ENCODE measurements around the gene TRHDE. TPM values are rescaled to one million over a fixed set of nuclear protein-coding genes. Genes with fewer than 3 reads are reported as not detected.

The TRHDE gene, protein sequence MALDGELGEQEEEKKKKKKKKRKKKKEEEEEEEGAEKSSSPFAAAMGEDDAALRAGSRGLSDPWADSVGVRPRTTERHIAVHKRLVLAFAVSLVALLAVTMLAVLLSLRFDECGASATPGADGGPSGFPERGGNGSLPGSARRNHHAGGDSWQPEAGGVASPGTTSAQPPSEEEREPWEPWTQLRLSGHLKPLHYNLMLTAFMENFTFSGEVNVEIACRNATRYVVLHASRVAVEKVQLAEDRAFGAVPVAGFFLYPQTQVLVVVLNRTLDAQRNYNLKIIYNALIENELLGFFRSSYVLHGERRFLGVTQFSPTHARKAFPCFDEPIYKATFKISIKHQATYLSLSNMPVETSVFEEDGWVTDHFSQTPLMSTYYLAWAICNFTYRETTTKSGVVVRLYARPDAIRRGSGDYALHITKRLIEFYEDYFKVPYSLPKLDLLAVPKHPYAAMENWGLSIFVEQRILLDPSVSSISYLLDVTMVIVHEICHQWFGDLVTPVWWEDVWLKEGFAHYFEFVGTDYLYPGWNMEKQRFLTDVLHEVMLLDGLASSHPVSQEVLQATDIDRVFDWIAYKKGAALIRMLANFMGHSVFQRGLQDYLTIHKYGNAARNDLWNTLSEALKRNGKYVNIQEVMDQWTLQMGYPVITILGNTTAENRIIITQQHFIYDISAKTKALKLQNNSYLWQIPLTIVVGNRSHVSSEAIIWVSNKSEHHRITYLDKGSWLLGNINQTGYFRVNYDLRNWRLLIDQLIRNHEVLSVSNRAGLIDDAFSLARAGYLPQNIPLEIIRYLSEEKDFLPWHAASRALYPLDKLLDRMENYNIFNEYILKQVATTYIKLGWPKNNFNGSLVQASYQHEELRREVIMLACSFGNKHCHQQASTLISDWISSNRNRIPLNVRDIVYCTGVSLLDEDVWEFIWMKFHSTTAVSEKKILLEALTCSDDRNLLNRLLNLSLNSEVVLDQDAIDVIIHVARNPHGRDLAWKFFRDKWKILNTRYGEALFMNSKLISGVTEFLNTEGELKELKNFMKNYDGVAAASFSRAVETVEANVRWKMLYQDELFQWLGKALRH
- total RNA-seq (2014; rRNA removed) (16.5 and 17.7 TPM in 2 replicates), Bru-seq, nascent RNA (percentile 58 among the genes with signal in this experiment), BruChase-seq, experiment 1, labeled RNA remaining after a 6-hour chase (percentile 47 among the genes with signal in this experiment), BruChase-seq, experiment 2, labeled RNA remaining after a 2-hour chase (percentile 56 among the genes with signal in this experiment)
- long read RNA-seq, full-length matches to known transcripts, result 11 of 19 reads
- long read RNA-seq, partial matches to known transcripts, result 1 of 19 reads
- long read RNA-seq, other reads (novel, unspliced or antisense), result 7 of 19 reads

DNA sequence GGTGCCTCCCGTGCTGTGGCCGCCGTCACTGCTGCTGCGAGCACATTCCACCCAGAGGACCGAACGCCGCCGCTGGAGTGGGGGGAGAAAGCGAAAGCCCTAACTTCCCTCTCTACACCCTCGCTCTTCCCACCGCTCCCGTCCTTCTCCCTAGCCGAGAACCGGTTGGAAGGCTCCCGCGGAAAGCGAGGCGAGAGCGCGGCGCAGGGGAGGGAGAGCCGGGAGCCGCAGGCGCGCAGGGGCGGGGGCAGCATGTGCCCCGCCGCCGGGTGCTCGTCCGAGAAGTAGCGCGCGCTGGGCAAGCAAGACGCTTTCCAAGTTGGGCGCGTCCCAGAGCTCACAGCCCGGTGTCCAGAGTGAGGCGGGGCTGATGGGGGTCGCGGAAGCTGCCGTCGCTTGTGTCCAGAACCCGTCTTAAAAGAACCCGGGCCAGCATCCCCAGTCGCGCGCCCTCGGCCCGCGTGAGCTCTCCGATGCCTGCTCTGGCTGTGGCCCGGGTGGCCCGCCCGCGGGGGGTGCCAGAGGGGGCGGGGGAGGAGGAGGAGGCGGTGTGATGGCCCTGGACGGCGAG lies at the start of gene TRHDE:
Gene TRHDE (plus strand): TSS at position 280 of the 571 bp plus-strand sequence. CDS start 274 bp downstream, at position 554.
- CTCF ChIA-PET, result no interaction called here
- Histone ChIP-seq H3K9me2 (replicated peaks; ENCODE audit: low read length) (no peaks in the 10 kb centered on the region), H3K4me1 (ENCODE audit: insufficient read depth, low read length) (peaks cover 53% of the 10 kb centered on the region), H3K27me3 (ENCODE audit: low read length) (no peaks in the 10 kb centered on the region), H2AFZ (ENCODE audit: low read length) (peak within 1 kb of the TSS; percentile 82), H3K4me3 (ENCODE audit: low read length) (peak within 1 kb of the TSS; percentile 98), H3K4me2 (ENCODE audit: low read length) (peak within 1 kb of the TSS; percentile 82), H3F3A (ENCODE audit: low read length, unreplicated experiment) (no peaks in the 10 kb centered on the region), H3K36me3 (ENCODE audit: low read depth, low read length) (no peaks in the 10 kb centered on the region), H3K9me3 (ENCODE audit: low read length) (no peaks in the 10 kb centered on the region), H4K20me1 (ENCODE audit: low read length) (no peaks in the 10 kb centered on the region), H3K79me2 (ENCODE audit: low read length) (peaks cover 100% of the 10 kb centered on the region), H3K9ac (ENCODE audit: low read length) (peak within 1 kb of the TSS; percentile 79), H3K27ac (ENCODE audit: low read length) (peak within 1 kb of the TSS; percentile 63)
- TF ChIP-seq, protein P1, sequence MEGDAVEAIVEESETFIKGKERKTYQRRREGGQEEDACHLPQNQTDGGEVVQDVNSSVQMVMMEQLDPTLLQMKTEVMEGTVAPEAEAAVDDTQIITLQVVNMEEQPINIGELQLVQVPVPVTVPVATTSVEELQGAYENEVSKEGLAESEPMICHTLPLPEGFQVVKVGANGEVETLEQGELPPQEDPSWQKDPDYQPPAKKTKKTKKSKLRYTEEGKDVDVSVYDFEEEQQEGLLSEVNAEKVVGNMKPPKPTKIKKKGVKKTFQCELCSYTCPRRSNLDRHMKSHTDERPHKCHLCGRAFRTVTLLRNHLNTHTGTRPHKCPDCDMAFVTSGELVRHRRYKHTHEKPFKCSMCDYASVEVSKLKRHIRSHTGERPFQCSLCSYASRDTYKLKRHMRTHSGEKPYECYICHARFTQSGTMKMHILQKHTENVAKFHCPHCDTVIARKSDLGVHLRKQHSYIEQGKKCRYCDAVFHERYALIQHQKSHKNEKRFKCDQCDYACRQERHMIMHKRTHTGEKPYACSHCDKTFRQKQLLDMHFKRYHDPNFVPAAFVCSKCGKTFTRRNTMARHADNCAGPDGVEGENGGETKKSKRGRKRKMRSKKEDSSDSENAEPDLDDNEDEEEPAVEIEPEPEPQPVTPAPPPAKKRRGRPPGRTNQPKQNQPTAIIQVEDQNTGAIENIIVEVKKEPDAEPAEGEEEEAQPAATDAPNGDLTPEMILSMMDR (conservative IDR thresholded peaks at IDR 0.05; ENCODE audit: low read depth, low read length), result no peak
- TF ChIP-seq EZH2 (IDR thresholded peaks at IDR 0.05; ENCODE audit: low read length, unreplicated experiment) (no peak), EZH2phosphoT487 (IDR thresholded peaks at IDR 0.05; ENCODE audit: borderline replicate concordance, low read length) (no peak)
- DNase-seq (peak; percentile 60), ATAC-seq (peak; percentile 30)
- BruUV-seq (replicated peaks), result no TSS peak
- POLR2A ChIA-PET (ENCODE audit: unreplicated experiment), result interaction anchor here (0.6 kb wide), 1 partner anchor 1578 kb away, joined by 3 read pairs; no protein-coding TSS in a partner anchor
- intact Hi-C loops (cut with micrococcal nuclease), result loop anchor here (1.0 kb wide), 1 partner anchor 24 kb away; no protein-coding TSS in a partner anchor

DNA sequence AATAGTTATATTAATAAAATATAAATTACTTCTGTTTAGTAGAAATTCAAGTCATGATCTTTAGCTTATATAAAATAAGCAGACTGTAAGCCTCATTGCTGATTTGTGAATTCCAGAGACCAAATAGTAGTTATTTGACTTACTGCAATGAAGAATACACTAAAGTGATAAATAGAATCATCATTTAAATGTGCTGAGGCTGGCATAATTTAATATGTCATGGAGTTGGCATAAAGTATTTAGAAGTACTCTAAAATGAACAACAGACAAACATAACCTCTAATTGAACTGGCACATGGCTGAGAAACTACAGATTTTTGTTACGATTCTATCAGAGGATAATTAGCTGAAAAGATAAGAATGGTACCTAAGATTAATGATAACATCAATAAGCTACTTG lies 45.7 kb upstream of the TRHDE start:
- H3K9me3 ChIP-seq (ENCODE audit: low read length), result no peaks in the 10 kb centered on the region
- intact Hi-C loops (cut with micrococcal nuclease), result no loop called here
- H3K36me3 ChIP-seq (ENCODE audit: low read depth, low read length), result no peaks in the 10 kb centered on the region
- no TSS peak for BruUV-seq (replicated peaks)
- ATAC-seq (no peak), DNase-seq (no peak)
- CTCF ChIA-PET, result no interaction called here
- H3K4me3 ChIP-seq (ENCODE audit: low read length), result no peak overlapping the region
- TF ChIP-seq, protein P1 (conservative IDR thresholded peaks at IDR 0.05; ENCODE audit: low read depth, low read length), result no peak
- TF ChIP-seq EZH2 (IDR thresholded peaks at IDR 0.05; ENCODE audit: low read length, unreplicated experiment) (no peak), EZH2phosphoT487 (IDR thresholded peaks at IDR 0.05; ENCODE audit: borderline replicate concordance, low read length) (no peak)
- POLR2A ChIA-PET (ENCODE audit: unreplicated experiment), result no interaction called here
- H3K27me3 ChIP-seq (ENCODE audit: low read length), result no peaks in the 10 kb centered on the region
- no peak overlapping the region for H2AFZ ChIP-seq (ENCODE audit: low read length)
- H3K4me2 ChIP-seq (ENCODE audit: low read length), result no peak overlapping the region
- no peaks in the 10 kb centered on the region for H3F3A ChIP-seq (ENCODE audit: low read length, unreplicated experiment)
- H3K79me2 ChIP-seq (ENCODE audit: low read length), result no peaks in the 10 kb centered on the region
- no peak overlapping the region for H3K27ac ChIP-seq (ENCODE audit: low read length)
- peaks cover 10% of the 10 kb centered on the region; the same call in 1 of the 2 replicates for H3K4me1 ChIP-seq (ENCODE audit: insufficient read depth, low read length)
- no peak overlapping the region for H3K9ac ChIP-seq (ENCODE audit: low read length)
- no peaks in the 10 kb centered on the region for H3K9me2 ChIP-seq (replicated peaks; ENCODE audit: low read length)
- H4K20me1 ChIP-seq (ENCODE audit: low read length), result no peaks in the 10 kb centered on the region
